Measurements from ENCODE around the gene ARL3. TPM values are rescaled to one million over a fixed set of nuclear protein-coding genes. Genes with fewer than 3 reads are reported as not detected.

The ARL3 gene
- total RNA-seq, 4 donors from 2014 or later = 2.2 to 3.4 (median 2.8) TPM

- Histone ChIP-seq H3K4me1 (peaks cover 0 to 26% (median 20%) of the 10 kb centered on the region in 4 donors), H3K27me3 (no peaks in the 10 kb centered on the region), H3K9me3 (no peaks in the 10 kb centered on the region), H3K36me3 (no peaks in the 10 kb centered on the region), H3K4me3 (no peak overlapping the region), H3K27ac (no peak overlapping the region)
- 72 to 88% methylated on average over 2 of the region's 2 CpGs for WGBS, 2 donors (ENCODE audit: low coverage in 1 of 2)
- no peak for TF ChIP-seq POLR2A (IDR thresholded peaks at IDR 0.05)
- TF ChIP-seq POLR2AphosphoS5 (IDR thresholded peaks at IDR 0.05) = no peak
- TF ChIP-seq EP300 (IDR thresholded peaks at IDR 0.05; ENCODE audit: low read depth) = no peak
- TF ChIP-seq CTCF (IDR thresholded peaks at IDR 0.05) = no peak
- no peak for DNase-seq
- intact Hi-C loops (cut with DNase I; ENCODE audit: low total_unique reads) (no loop called here), in situ Hi-C loops (cut with MboI; ENCODE audit: low pct_ligation_motif_present in 1 of 4, low pct_unique_long_range_greater_than_20kb in 1 of 4, low sequenced_read_pairs in 3 of 4) (loop anchor here in 2 of 4 donors (25.0 kb wide), 1 partner anchor 321 kb away; no protein-coding TSS in a partner anchor)
Observed at GRCh38 chr10:102741726-102742237, 27.6 kb upstream of the ARL3 start.

DNA sequence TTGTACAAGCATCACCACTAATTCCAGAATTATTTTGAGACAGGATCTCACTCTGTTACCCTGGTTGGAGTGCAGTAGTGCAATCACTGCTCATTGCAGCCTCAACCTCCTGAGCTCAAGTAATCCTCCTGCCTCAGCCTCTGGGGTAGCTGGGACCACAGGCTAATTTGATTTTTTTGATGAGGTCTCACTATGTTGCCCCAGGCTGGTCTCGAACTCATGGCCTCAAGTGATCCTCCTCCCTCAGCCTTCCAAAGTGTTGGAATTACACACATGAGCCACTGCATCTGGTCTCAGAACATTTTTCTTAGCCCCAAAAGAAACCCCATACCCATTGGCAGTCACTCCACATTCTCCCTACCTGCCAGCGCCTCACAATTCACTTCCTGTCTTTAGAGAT is 26.0 kb upstream of the ARL3 start:
- no peak for TF ChIP-seq POLR2AphosphoS5 (IDR thresholded peaks at IDR 0.05)
- no peak for TF ChIP-seq EP300 (IDR thresholded peaks at IDR 0.05; ENCODE audit: low read depth)
- TF ChIP-seq POLR2A (IDR thresholded peaks at IDR 0.05) = no peak
- no peak for TF ChIP-seq CTCF (IDR thresholded peaks at IDR 0.05)
- Histone ChIP-seq H3K4me1 (peaks cover 0 to 13% (median 12%) of the 10 kb centered on the region in 4 donors), H3K27ac (no peak overlapping the region), H3K27me3 (no peaks in the 10 kb centered on the region), H3K9me3 (no peaks in the 10 kb centered on the region), H3K4me3 (no peak overlapping the region), H3K36me3 (no peaks in the 10 kb centered on the region)
- no peak for DNase-seq
- 88 to 100% methylated on average over 1 to 2 of the region's 2 CpGs for WGBS, 2 donors (ENCODE audit: low coverage in 1 of 2)
- intact Hi-C loops (cut with DNase I; ENCODE audit: low total_unique reads) = no loop called here
- in situ Hi-C loops (cut with MboI; ENCODE audit: low pct_ligation_motif_present in 1 of 4, low pct_unique_long_range_greater_than_20kb in 1 of 4, low sequenced_read_pairs in 3 of 4) = loop anchor here in 2 of 4 donors (25.0 kb wide), 1 partner anchor 322 kb away; no protein-coding TSS in a partner anchor

GRCh38 chr10:102738692-102739121 is 24.5 kb upstream of the ARL3 start:
- TF ChIP-seq EP300 (IDR thresholded peaks at IDR 0.05; ENCODE audit: low read depth) (no peak), POLR2AphosphoS5 (IDR thresholded peaks at IDR 0.05) (no peak), POLR2A (IDR thresholded peaks at IDR 0.05) (no peak), CTCF (IDR thresholded peaks at IDR 0.05) (no peak)
- H3K4me3 ChIP-seq = no peak overlapping the region
- H3K4me1 ChIP-seq = peaks cover 0 to 5% (median 2%) of the 10 kb centered on the region in 4 donors
- in situ Hi-C loops (cut with MboI; ENCODE audit: low pct_ligation_motif_present in 1 of 4, low pct_unique_long_range_greater_than_20kb in 1 of 4, low sequenced_read_pairs in 3 of 4) (loop anchor here in 2 of 4 donors (10.0 to 25.0 kb wide), 2 partner anchors 166 to 324 kb away; no protein-coding TSS in a partner anchor), intact Hi-C loops (cut with DNase I; ENCODE audit: low total_unique reads) (no loop called here)
- H3K9me3 ChIP-seq = no peaks in the 10 kb centered on the region
- no peaks in the 10 kb centered on the region for H3K36me3 ChIP-seq
- no peak for DNase-seq
- no peaks in the 10 kb centered on the region for H3K27me3 ChIP-seq
- H3K27ac ChIP-seq = no peak overlapping the region

- Histone ChIP-seq H3K27me3 (no peaks in the 10 kb centered on the region), H3K36me3 (no peaks in the 10 kb centered on the region), H3K4me1 (no peaks in the 10 kb centered on the region), H3K4me3 (no peak overlapping the region), H3K9me3 (no peaks in the 10 kb centered on the region), H3K27ac (no peak overlapping the region)
- TF ChIP-seq CTCF (IDR thresholded peaks at IDR 0.05) (no peak), EP300 (IDR thresholded peaks at IDR 0.05; ENCODE audit: low read depth) (no peak), POLR2A (IDR thresholded peaks at IDR 0.05) (no peak), POLR2AphosphoS5 (IDR thresholded peaks at IDR 0.05) (no peak)
- in situ Hi-C loops (cut with MboI; ENCODE audit: low pct_ligation_motif_present in 1 of 4, low pct_unique_long_range_greater_than_20kb in 1 of 4, low sequenced_read_pairs in 3 of 4) = loop anchor here in 2 of 4 donors (10.0 to 25.0 kb wide), 2 partner anchors 170 to 327 kb away; no protein-coding TSS in a partner anchor
- WGBS, 2 donors (ENCODE audit: low coverage in 1 of 2) = 84 to 91% methylated on average over 5 to 9 of the region's 9 CpGs
- DNase-seq = no peak
- intact Hi-C loops (cut with DNase I; ENCODE audit: low total_unique reads) = no loop called here
Observed at GRCh38 chr10:102735065-102735562, 20.9 kb upstream of the ARL3 start.
